K562 treated with DMSO at 1 percent for 48 hours (cell line): ENCODE data around the gene CFP. TPM values are rescaled to one million over a fixed set of nuclear protein-coding genes. Genes with fewer than 3 reads are reported as not detected.

Experiments
- total RNA-seq: library from RNA; unstranded; fragments of 300-600 nt; gene quantifications from 2 replicates; pipeline ENCODE4 v1.2.3, GENCODE V29; 2022; ENCODE audit warnings: low replicate concordance; ENCODE audit errors: extremely low read depth

Gene CFP
- total RNA-seq: not detected in 2 replicates

DNA sequence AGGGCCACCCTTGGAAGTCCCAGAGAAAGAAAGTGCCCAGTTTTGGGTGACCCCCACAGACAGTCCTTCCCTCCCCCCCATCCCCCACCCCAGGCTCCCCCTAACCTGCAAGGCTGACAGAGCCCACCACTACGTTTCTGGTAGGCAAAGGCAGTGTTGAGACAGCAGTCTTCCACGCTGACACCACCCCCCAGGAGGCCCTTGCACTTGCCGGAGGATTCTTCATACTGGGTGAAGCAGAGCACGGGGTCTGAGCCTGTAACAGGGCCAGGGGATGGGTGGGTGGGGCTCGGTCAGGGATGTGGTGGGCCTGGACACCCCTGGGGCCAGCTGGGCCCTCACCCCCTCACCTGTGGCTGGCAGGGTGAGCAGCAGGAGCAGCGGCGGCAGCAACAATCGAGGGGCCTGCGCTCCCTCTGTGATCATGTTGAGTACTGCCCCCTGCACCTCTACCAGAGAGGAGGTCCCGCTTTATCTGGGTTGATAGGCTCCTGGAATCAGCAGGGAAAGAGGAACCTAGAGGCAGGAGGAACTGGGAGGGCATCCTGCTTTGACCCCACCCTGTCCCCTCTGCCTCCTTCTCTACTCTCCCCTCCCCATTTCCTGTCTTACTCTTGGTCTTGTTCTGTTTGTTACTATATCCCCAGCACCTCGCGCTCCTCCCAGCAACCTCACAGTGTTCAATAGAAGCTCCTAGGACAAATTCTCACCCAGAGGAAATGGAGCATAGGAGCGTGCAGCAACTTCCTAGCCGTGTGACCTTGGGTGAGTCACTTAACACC is at the start of gene CFP:
Gene CFP (minus strand): TSS at position 512 of the 782 bp plus-strand sequence. CDS start 86 bp downstream, at position 426.

DNA sequence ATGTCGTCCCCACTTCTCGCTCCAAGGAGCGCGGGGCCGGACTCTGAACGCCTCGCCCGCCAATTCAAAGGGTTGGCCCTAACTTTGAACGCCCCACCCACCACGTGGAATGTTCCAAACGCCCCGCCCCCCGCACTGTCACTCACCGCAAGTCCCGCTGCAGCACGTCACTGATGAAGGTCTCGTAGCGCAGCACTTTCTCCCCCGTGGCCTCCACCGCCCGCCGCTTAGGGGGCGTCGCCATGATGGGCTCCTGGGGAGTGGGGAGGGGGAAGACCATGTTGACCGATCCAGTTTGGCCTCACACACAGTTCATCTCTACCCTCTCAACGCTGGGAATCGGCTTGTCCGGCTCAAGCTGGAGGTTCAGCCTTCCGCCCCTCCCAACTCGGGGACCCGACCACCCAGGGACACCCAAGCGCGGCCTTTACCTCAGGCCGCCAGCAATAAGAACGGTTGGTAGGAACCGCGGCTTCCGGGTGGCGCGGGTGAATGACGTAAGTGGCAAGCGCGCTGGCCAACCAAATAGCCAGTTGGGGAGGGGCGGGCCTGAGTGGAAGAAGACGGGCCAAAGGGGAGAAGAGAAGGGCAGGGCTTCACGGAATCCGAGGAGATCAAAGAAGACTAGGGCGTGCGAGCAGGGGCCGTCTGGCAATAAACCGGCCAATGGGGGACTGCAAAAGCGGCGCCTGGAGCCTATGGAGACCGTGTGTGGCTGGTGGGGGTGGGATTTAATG is 29.1 kb upstream of the CFP start, which contains the start of gene UXT:
Gene UXT (minus strand): TSS at position 497 of the 737 bp plus-strand sequence. CDS start 253 bp downstream, at position 244.

DNA sequence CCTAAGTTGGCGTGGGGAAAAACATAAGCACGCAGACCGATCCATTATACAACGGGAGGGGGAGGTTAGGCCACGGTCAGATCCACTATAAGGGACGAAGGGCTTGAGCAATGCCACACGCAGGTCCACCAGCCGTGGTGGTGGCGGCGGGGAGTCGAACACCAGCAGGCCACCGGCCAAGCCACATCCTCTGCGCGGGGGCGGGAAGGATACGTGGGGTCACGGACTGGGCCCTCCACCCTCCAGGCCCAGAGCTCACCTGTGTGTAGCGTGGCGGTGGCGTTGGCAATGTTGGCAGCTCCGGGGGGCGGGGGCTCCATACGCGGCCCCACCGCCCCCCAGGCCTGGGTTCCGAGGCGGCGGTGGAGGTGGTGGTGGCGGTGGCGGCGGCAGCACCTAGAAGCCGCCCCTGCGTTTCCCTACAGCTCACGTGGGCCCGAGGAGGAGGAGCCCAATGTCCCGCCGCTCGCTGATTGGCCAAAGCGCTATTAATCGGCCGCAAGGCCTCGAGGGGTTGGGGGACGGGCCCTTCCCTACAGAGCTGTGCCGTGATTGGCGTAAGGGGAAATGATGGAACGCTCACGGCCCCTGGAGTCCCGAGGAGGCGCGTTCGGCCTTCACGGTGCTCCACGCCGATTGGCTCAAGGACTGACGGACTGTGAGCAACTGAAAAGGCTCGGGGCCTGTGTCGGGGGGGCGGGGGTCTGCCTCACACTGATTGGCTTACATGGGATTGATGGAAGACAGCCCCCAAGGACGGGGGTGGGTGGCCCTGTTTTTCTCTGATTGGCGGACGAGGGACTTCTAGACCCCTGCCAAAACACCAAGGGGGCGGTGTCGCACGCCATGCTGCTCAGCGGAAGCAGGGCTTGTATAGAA is 20.7 kb upstream of the CFP start, which contains the start of gene ELK1:
Gene ELK1 (minus strand): TSS at position 400 of the 879 bp plus-strand sequence. CDS start 9,122 bp downstream, outside the sequence.

DNA sequence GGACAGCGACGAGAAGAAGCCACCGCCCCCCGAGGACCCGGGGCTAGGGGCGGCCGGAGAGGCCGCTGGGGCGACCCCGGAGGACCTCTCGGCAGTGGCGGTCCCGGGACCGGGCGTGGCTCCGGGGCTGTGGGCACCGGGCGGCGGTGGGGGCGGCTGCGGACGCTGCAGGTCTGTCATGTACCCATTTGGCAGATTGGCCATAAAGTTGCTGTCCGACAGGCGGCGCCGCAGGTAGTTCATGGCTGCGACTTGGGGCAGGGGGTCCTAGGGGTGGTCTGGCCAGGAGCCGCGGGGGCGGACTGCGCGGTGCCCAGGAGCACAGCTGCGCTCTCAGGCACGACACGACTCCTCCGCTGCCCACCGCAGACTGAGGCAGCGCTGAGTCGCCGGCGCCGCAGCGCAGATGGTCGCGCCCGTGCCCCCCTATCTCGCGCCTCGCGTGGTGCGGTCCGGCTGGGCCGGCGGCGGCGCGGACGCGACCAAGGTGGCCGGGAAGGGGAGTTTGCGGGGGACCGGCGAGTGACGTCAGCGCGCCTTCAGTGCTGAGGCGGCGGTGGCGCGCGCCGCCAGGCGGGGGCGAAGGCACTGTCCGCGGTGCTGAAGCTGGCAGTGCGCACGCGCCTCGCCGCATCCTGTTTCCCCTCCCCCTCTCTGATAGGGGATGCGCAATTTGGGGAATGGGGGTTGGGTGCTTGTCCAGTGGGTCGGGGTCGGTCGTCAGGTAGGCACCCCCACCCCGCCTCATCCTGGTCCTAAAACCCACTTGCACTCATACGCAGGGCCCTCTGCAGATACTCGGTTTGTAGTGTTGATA is 10.0 kb downstream of the CFP start, which contains the start of gene SYN1:
Gene SYN1 (minus strand): TSS at position 372 of the 817 bp plus-strand sequence. CDS start 129 bp downstream, at position 243.

DNA sequence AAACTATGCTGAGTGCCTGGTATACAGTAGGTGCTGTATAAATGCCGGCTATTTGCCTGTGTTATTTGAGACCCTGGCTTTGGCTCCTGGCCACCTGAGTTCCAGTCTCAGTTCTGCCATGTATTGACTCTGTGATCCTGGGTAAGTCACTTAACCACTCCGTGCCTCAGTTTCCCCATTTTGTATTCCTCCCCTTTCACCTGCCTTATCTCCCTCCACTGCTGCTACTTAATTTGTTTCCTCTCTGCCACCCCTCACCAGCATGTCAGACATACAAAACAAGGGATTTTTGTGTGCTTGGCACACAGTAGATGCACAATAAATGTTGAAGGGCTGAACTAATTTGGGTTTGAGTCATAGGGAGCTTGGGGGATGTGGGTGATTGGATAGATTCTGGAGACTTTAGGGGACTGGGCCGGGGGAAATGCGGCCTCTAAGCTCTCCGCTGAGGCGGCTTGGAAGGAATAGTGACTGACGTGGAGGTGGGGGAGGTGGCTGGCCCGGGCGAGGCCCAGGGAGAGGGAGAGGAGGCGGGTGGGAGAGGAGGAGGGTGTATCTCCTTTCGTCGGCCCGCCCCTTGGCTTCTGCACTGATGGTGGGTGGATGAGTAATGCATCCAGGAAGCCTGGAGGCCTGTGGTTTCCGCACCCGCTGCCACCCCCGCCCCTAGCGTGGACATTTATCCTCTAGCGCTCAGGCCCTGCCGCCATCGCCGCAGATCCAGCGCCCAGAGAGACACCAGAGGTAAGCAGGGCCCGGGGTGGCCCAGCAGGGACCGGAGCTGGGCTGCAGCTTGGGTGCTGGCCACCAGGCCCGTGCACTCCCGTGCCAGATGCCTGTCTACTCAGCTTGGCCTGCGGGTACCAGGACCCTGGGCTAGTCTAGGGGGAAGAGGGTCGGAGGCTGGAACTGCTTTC is 47.7 kb downstream of the CFP start, which contains the start of gene TIMP1:
Gene TIMP1 (plus strand): TSS at position 706 of the 917 bp plus-strand sequence. CDS start 980 bp downstream, outside the sequence.

Other genes with a start within 250 kb of the CFP start
- gene ZNF41, start 146.7 kb downstream of the CFP start, total RNA-seq: not detected in 2 replicates
- gene ARAF, start 68.7 kb downstream of the CFP start, total RNA-seq: not detected in 2 replicates
- not detected in 2 replicates for gene TIMP1, start 47.5 kb downstream of the CFP start, total RNA-seq
- not detected in 2 replicates for gene SYN1, start 10.1 kb downstream of the CFP start, total RNA-seq
- gene ELK1, start 20.6 kb upstream of the CFP start, total RNA-seq: not detected in 2 replicates
- gene UXT, start 29.2 kb upstream of the CFP start, total RNA-seq: 1,465 TPM in 1 of 2 replicates, not detected in the other
- not detected in 2 replicates for gene ZNF81, start 207.0 kb upstream of the CFP start, total RNA-seq